ENCODE data around the gene GON4L. TPM values are rescaled to one million over a fixed set of nuclear protein-coding genes. Genes with fewer than 3 reads are reported as not detected.

The GON4L gene
- total RNA-seq, 1 donor from 2014 or later, result 19.3 TPM

GRCh38 chr1:155882235-155882634 lies 25.2 kb upstream of the GON4L start:
- DNase-seq (ENCODE audit: missing footprints) (no peak), ATAC-seq (no peak)
- intact Hi-C loops (cut with DNase I), result no loop called here

- DNase-seq (ENCODE audit: missing footprints) (no peak), ATAC-seq (no peak)
- intact Hi-C loops (cut with DNase I), result no loop called here
Observed at GRCh38 chr1:155880950-155881349, 23.9 kb upstream of the GON4L start.

- ATAC-seq, result no peak
- DNase-seq (ENCODE audit: missing footprints), result no peak
- intact Hi-C loops (cut with DNase I), result no loop called here
Observed at GRCh38 chr1:155880251-155880650, 23.2 kb upstream of the GON4L start.

- ATAC-seq, result no peak
Observed at GRCh38 chr1:155877945-155878344, 20.9 kb upstream of the GON4L start.

GRCh38 chr1:155873860-155874259 lies 16.8 kb upstream of the GON4L start:
- intact Hi-C loops (cut with DNase I), result no loop called here
- ATAC-seq, result no peak
- DNase-seq (ENCODE audit: missing footprints), result no peak

More at GRCh38 chr1:155877945-155878344, 20.9 kb upstream of the GON4L start:
- no peak for DNase-seq (ENCODE audit: missing footprints)
- intact Hi-C loops (cut with DNase I), result no loop called here

GRCh38 chr1:155872527-155872926 lies 15.5 kb upstream of the GON4L start:
- ATAC-seq, result no peak
- DNase-seq (ENCODE audit: missing footprints), result no peak
- intact Hi-C loops (cut with DNase I), result no loop called here

- intact Hi-C loops (cut with DNase I), result no loop called here
- no peak for DNase-seq (ENCODE audit: missing footprints)
- peak; percentile 64 for ATAC-seq
Observed at GRCh38 chr1:155871390-155871789, 14.4 kb upstream of the GON4L start.

GRCh38 chr1:155867766-155868165 lies 10.8 kb upstream of the GON4L start:
- DNase-seq (ENCODE audit: missing footprints) (no peak), ATAC-seq (no peak)
- intact Hi-C loops (cut with DNase I), result no loop called here

GRCh38 chr1:155864393-155864792 lies 7.4 kb upstream of the GON4L start:
- ATAC-seq (no peak), DNase-seq (ENCODE audit: missing footprints) (no peak)
- intact Hi-C loops (cut with DNase I), result no loop called here

- intact Hi-C loops (cut with DNase I), result loop anchor here (2.0 kb wide), 1 partner anchor 31 kb away; no protein-coding TSS in a partner anchor
- ATAC-seq, result no peak
- DNase-seq (ENCODE audit: missing footprints), result no peak
Observed at GRCh38 chr1:155861896-155862295, 4.9 kb upstream of the GON4L start.

GRCh38 chr1:155860970-155861510 lies 4.0 kb upstream of the GON4L start:
- no peak for ATAC-seq
- DNase-seq (ENCODE audit: missing footprints), result no peak
- intact Hi-C loops (cut with DNase I), result loop anchor here (1.0 to 2.0 kb wide), 2 partner anchors 32 to 192 kb away; partner anchors contain the start of gene UBQLN4

- intact Hi-C loops (cut with DNase I), result loop anchor here (1.0 to 5.0 kb wide), 3 partner anchors 33 to 193 kb away; partner anchors contain the start of genes RIT1 and UBQLN4
- DNase-seq (ENCODE audit: missing footprints) (peak; percentile 87), ATAC-seq (peak; percentile 62)
Observed at GRCh38 chr1:155859881-155860871, 3.2 kb upstream of the GON4L start.

- intact Hi-C loops (cut with DNase I), result loop anchor here (5.0 kb wide), 1 partner anchor 53 kb away; the partner anchor contains the start of gene RIT1
- ATAC-seq, result peak; percentile 91
- DNase-seq (ENCODE audit: missing footprints), result peak; percentile 96
Observed at GRCh38 chr1:155859234-155859829, 2.3 kb upstream of the GON4L start, which contains the start of gene SYT11. TSS of gene SYT11 (plus strand) at chr1:155859567. CDS start at chr1:155859762, 195 bp downstream.

GRCh38 chr1:155858800-155859233 lies 1.8 kb upstream of the GON4L start:
- DNase-seq (ENCODE audit: missing footprints) (no peak), ATAC-seq (no peak)
- intact Hi-C loops (cut with DNase I), result loop anchor here (5.0 kb wide), 1 partner anchor 53 kb away; the partner anchor contains the start of gene RIT1

GRCh38 chr1:155856257-155856974 lies 598 bp downstream of the GON4L start:
- intact Hi-C loops (cut with DNase I), result loop anchor here (5.0 kb wide), 1 partner anchor 56 kb away; the partner anchor contains the start of gene RIT1
- no peak for ATAC-seq
- DNase-seq (ENCODE audit: missing footprints), result no peak

- intact Hi-C loops (cut with DNase I), result no loop called here
- DNase-seq (ENCODE audit: missing footprints) (no peak), ATAC-seq (no peak)
Observed at GRCh38 chr1:155850345-155850744, 6.7 kb downstream of the GON4L start.

- no peak for ATAC-seq
- DNase-seq (ENCODE audit: missing footprints), result no peak
- intact Hi-C loops (cut with DNase I), result no loop called here
Observed at GRCh38 chr1:155847823-155848529, 9.0 kb downstream of the GON4L start.

- ATAC-seq (no peak), DNase-seq (ENCODE audit: missing footprints) (no peak)
- intact Hi-C loops (cut with DNase I), result no loop called here
Observed at GRCh38 chr1:155844860-155845421, 12.1 kb downstream of the GON4L start.

All from Right ventricle myocardium inferior (tissue), 1 donor.